CD4-positive, alpha-beta T cell treated with Interleukin-17A for 4 hours (primary cell): Measurements from ENCODE around the gene DMRT3.

ENCODE experiments used
- DNase-seq: peaks from one replicate; pipeline ENCODE4 v3.0.0-alpha.2; 2020; ENCODE audit warnings: mixed read lengths

DMRT3 gene, protein sequence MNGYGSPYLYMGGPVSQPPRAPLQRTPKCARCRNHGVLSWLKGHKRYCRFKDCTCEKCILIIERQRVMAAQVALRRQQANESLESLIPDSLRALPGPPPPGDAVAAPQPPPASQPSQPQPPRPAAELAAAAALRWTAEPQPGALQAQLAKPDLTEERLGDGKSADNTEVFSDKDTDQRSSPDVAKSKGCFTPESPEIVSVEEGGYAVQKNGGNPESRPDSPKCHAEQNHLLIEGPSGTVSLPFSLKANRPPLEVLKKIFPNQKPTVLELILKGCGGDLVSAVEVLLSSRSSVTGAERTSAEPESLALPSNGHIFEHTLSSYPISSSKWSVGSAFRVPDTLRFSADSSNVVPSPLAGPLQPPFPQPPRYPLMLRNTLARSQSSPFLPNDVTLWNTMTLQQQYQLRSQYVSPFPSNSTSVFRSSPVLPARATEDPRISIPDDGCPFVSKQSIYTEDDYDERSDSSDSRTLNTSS

DNA sequence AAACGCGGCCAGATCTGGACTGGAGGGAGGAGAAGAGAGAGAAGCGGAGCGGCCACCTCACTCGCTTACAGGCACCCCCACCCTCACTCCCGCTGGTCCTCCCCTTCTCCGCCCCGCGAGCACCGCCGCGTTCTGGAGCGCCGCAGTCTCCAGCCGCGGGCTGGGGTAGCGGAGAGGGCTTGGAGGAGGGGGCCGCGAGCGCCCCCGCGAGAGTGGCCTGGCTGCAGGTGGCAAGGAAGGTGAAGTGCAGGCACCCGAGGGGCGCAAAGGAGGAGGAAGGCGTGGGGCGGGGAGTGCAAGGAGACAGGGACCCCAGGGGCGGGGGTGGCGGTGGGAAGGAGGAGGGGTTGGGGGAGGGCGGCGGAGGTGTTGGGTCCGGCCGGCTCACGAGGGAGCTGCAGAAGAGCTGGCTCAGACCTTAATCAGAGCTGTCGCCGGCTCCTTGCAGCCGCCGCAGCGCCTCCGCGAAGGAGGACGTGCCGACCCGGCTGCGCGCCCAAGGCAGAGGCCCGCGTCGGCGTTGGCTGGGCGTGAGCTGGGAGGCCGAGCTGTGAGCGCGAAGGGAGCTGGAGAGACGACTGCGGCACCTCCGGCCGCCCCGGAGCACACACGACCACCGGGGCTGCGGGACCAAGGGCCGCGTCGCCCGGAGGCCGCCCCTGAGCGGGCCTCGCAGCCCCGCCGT is at the start of gene DMRT3:
TSS of gene DMRT3 (plus strand) at position 398 of the 685 bp plus-strand sequence. CDS start 347 bp downstream, outside the sequence.
- DNase-seq, result no peak

DNA sequence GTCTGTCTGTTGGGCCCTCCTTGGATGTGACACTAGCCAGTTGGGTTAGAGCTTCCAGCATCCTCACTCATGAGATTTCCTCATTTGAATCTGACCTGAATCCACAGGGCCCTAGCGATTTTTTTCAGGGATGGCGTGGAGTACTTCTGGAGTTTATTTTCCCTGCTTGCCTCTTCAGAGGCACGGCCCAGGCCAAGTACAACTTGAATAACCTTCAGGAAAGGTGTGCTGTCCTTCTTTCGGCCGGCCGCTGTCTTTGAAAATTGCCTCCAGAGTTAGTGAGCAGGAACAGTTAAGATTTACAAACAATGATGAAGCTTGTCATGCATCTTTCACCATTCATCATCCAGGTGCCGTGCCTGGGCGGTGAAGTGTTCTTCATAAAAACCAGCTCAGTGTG is 49.5 kb upstream of the DMRT3 start:
- DNase-seq, result no peak

DNA sequence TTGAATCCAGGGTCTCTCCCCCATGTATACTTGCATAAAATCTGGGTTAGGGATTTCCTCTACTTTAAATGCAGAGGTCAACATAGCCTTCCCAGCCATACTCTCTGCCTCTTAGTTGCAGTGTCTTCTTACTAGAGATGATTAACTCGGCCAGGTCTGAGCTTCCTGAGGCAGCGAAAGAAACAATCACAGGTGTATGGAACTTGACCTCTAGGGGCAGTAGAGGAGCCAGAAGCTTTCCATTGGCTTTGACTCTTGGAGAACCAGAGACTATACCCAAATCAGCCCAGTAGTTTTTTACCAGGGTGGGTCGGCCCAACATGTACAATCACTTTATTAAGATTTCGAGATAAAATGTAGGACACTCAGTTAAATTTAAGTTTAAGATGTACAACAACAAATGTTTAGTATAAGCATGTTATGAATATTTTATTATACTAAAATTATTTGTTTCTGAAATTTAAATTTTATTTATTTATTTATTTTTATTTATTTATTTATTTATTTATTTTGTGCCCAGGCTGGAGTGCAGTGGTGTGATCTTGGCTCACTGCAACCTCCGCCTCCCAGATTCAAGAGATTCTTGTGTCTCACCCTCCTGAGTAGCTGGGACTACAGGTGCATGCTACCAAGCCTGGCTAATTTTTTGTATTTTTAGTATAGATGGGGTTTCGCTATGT is 48.0 kb upstream of the DMRT3 start:
- no peak for DNase-seq

DNA sequence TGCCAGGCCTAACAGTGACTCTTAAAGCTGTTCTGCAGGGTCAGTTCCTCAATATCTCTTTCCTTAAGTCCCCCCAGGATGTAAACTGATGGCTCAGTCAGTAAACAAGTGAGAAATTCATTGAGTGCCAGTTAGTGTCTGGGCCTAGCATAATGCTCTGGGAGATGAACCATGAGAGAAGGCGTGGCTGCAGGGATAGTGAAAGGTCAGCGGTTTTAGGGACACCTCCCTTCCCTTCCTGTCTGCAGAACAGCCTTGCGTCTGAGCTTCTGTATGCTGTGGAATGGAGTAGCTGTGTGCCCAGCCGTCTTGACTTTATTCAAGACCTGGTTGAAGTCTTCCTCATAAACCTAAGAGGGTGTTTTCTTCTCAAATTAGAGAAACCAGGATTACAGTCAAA is 46.7 kb upstream of the DMRT3 start:
- no peak for DNase-seq

DNA sequence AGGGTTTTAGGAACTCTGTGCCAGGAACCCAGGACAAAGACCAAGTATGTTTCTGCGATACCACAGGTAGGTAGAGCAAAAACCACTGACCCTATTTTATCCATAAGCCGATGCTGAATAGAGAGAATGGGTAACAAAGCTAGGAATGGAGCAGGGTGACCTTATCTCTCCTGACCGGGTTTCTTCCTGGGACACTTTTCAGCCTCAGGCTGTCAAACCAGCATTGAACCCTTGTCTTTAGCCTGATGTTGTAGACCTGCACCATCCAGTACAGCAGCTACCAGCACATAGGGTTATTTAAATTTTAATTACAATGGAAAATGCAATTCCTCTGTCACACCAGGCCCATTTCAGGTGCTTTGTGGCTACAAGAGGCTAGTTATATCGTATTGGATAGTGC is 43.1 kb upstream of the DMRT3 start:
- no peak for DNase-seq

DNA sequence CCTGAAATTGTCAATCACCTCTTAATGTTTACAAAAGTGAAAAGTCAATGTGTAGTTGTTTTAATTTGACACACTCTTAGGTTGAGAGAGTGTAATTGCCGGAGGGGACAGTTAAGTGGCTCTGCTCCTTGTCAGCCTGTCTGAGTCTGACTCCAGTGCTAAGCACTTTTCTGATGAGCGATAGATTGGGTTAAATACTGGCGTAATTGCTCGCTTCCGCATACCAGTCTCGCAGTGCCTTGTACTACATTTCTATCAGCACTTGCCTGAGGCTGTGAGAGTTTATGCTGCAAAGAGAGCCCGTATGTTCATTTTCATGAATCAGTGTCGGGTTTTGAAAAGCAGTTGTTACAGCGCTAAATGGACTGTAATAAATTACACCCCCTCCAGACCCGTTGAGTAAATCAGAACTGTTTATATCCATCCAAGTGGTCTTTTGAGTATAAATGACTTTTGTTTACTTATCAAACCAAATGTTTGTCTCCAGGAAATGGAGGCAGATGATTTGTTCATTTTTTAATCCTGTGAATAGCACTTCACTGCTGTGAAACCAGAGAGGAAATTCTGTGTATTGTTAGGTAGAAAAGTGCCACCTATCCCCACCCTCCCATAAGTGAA is 41.0 kb upstream of the DMRT3 start:
- no peak for DNase-seq

DNA sequence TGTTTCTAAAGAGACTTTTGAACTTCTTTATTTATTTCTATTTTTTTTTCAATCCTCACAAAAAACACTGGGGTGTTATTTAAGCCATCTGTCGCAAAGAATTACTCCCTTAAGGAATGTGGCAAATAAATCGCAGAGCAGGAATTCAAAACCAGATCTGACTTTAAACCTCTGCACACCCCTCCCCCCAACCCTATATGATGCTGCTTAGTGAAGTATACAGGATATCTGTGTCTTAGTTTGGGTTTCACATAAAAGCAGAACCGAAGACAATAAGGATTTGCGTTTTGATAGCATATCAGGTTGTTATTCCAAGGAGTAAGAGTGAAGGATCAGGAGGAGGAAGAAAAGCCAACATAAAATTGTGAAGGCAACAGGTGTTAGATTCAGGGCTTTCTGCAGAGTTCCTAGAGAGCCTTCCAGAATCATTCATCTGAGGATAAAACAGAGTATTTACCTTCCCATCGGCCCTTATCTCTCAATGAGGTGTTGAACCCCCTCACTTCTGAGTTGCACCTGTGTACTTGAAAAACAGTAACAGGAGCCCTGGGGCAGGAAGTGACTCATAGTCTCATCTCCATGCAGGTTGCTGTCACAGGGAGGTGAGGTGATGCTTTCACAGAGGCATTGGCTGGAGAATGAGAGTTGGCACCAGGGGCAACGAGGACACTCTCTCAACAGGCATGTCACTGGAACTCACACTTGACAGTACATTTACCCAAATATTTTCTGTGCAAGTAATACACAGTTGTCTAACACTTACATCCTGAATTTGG is 33.5 kb upstream of the DMRT3 start:
- no peak for DNase-seq

DNA sequence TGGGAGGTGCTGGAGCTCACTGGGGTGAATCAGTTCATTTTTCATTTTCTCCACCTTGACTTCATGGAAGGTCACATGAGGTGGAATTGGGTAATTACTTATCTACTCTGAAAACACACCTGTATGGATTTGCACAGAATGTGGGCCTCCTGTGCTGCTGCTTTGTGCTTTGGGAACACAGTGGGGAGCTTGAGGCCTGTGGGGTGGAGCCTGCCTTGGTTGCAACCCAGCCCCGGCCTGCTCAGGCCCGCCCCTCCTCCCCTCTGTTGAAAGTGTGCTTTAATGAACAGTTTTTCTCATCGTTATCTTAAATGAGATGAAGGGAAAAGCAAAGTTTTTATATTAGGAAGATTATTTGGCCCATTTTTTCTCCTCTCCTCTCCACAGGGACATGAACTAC is 28.5 kb upstream of the DMRT3 start:
- DNase-seq, result no peak

DNA sequence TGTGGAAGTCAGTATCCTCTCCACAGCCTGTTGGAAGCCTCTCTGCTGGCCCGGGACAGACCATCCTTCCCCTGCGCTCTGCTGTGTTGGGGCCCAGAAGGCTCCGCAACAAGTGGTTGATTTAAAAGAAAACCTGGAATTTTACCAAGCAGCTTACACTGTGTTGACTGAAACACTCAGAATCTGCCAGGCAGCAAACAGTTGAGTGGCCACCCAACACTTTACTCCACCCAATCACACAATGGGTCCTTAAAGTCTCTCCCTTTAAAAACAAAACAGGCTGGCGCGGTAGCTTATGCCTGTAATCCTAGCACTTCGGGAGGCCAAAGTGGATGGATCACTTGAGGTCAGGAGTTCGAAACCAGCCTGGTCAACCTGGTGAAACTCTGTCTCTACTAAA is 28.0 kb upstream of the DMRT3 start:
- DNase-seq, result no peak

DNA sequence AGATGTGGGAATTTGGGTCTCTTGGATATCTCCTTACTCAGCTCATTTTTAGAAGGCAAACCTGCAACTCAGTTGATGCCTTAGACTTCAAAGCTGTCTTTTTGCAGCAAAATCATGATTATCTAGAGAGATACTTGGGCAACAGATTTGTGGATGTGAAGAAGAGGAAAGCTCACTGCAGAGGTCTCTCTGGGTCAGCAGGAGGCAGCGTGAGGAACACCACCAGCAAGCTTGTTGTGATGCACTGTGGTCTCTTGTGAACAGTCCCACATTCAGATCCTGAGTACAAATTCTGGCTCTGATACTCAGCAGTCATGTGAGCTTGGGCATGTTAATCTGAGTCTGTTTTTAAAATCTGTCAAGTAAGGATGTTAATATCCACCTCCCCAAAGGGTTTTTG is 26.3 kb upstream of the DMRT3 start:
- no peak for DNase-seq

DNA sequence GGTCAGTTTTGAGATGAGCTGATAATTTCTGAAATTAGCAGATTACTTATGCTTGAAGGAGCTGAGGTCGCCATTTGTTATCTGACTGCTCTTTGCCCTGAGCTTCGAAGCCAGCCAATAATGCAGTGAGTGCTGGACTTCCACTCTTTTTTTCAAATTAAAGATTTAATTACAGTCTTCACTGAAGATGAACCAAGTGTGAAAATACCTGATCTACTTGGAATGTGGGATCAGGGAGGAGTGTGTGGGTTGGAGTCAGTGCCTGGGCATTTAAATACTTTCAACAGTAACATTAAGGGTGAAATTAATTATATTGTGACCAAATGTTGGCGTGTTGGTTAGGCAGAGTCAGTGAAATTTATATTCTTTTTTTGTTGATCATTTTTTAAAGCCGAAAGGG is 23.9 kb upstream of the DMRT3 start:
- DNase-seq, result no peak

DNA sequence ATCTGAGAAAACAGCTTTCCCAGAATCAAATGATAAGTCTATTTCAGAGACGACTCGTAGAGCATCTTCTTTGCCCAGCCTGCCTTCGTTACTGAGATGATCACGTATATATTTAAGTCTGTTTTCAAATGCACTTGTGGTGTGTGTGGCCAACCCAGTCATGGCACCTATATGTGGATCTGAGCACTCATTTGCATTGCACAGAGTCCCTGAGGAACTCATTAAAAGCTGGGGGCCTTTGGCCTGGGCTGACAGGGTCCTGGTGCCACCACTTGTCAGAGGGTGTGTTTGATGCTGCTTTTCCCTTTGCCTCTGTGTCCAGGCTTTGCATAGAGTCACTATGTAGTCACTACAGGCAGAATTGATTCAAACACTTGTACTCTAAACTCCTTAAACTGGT is 17.4 kb upstream of the DMRT3 start:
- DNase-seq, result no peak

DNA sequence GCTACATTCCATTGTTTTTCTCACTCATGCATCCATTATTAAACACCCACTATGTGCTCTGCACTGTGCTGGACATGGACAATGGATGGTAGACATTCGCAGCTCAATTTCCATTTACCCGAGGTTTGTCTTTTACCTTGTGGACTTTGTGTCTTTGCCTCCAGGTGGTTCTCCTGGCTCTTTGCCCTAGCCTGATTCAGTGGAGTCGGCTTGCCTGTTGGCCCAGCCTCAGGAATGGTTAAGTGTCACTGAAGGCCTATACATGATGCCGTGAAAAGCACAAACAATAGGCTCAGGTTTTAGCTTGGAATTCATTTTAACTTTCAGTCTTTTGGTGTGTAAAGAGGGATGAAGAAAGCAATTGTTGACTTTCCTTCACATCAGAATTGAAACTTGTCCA is 16.5 kb upstream of the DMRT3 start:
- DNase-seq, result no peak

DNA sequence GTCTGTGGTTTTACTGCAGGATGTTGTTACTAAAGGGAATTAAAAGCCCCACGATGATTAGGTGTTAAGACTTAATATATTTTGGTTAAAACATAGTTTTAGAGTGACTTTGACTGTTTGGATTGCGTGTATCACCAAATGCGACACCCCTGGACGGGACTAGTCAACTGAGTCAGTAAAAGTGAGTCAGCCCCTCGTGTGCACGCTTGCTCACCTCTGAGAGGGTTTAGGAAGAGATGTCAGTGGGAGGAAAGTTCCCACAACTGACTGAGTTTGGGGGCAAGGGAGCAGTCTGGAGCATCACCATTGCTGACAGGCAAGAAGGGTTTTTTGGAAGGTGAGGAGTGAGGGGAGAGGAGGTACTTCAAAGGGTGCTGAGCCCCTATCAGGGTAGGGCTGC is 14.4 kb upstream of the DMRT3 start:
- no peak for DNase-seq

DNA sequence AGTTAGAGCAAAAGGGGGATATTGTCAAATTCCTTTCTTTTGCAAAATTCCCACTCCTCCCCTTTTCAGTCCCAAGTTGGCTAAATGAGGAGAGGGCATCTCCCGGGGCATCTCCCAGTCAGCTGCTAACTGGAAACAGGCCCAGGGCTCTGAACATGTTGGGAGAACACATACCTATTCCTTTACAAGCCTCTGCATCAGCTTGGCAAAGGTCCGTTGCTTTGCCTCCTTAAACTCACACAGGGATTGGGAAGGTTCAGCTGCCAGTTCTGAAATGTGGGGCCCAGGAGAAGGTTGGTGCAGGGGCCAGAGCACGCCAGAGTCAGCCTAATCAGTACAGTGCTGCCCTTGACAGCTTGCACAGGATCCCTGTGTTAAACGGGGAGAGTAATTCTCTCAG is 11.0 kb upstream of the DMRT3 start:
- DNase-seq, result no peak

DNA sequence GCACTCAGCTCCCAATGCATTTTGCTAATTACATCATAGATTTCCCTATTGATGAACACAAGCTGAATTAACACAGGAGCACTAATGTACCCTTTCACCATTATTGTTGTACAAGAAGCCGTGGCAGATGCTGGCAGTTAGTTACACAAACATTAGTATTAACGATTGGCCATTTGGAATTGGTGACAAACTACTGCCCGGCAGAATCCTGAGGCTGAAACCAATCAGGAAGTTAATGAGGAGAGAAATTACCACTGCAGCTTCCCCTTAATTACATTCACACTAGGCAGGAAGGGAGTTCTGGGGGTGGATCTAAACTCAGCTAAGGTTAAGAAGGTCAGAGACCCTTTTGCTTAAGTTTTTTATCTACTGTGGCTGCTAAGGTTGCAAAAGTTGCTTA is 9.6 kb upstream of the DMRT3 start:
- no peak for DNase-seq

DNA sequence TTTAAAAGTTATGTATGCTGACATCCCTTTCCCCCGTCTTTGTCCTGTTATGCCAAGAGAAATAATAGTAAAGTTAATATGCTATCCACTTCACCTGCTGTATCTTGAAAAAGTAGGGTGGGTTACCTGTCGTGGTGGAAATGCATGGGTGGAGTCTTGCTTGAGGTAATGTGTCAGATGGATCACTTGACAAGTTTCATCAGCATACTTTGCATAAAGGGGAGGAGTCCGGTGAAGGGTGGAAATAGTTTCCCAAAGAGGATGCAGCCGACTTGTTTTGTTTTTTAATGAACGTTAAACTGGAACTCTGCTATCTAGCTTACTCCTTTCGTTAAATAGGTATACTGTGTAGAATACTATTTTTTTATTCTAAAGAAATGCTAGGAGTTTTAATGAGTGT is 9.0 kb upstream of the DMRT3 start:
- no peak for DNase-seq

DNA sequence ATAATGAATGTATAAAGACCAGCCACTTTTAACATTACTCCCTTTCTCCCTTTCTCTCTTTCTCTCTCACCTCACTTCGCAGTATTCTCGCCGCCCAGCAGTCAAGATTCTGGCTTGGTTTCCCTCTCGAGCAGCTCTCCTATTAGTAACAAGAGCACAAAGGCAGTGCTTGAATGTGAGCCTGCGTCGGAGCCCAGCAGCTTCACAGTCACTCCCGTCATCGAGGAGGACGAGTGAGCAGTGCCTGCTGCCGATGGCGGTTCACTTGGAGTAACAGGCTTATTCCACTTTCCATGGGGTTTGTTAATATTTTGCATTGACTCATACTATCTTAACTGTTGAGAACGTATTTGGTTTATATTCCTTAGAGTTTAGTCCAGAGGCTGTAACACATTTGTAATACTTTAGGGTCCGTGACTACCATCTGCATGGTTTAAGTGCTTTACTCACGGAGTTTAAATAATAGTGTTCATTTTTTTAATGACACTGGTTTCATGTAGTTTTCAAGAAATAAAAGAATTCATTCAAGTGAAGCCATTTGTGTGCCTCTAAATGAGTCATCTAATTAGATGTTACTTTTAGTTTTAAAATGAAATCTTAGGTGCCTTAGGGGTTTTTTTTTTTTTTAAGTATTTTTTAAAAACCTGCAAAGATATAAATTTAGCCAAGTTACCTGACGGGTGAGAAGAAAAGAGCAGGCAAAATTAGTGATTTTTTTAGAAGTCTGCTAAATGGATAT is 8.4 kb upstream of the DMRT3 start:
- DNase-seq, result no peak

DNA sequence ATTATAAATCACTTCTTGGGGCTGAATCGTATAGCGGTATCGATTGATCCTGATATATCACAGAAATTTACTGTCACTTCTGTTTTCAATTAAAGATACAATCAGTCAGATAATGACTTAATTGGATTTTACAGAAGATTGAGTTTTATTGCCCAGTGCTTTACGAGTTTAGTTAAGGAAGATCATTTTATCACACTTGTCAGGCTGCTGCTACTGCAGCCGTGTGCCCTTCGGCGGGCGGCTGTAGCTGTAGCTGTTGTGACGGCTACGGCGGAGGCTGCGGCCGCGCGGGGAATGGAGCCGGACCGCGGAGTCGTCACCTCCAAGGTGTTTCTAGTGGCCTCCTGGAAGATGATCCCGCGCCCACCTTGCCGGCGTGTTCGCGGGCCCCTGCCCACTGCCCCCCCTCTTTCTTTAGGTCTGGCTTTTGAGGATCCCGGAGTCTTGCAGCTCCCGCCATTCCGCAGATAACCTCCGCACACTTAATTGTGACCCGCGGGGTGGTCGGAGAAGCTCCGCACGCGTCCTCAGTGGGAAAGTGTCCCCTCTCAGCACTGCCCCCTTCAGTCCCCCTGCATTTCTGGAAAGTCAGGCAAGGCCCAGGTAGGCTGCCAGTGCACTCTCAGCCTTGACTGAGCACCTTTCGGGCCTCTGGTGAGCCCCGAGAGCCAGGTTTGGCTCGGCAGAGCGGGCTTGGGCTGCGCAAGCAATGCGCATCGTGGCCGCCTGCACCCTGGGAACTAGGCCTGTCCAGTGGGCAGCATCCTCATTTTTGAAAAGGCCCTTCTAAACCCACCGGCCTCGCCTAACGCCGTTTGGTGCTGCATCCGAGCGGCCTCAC is 6.9 kb upstream of the DMRT3 start:
- DNase-seq, result no peak

DNA sequence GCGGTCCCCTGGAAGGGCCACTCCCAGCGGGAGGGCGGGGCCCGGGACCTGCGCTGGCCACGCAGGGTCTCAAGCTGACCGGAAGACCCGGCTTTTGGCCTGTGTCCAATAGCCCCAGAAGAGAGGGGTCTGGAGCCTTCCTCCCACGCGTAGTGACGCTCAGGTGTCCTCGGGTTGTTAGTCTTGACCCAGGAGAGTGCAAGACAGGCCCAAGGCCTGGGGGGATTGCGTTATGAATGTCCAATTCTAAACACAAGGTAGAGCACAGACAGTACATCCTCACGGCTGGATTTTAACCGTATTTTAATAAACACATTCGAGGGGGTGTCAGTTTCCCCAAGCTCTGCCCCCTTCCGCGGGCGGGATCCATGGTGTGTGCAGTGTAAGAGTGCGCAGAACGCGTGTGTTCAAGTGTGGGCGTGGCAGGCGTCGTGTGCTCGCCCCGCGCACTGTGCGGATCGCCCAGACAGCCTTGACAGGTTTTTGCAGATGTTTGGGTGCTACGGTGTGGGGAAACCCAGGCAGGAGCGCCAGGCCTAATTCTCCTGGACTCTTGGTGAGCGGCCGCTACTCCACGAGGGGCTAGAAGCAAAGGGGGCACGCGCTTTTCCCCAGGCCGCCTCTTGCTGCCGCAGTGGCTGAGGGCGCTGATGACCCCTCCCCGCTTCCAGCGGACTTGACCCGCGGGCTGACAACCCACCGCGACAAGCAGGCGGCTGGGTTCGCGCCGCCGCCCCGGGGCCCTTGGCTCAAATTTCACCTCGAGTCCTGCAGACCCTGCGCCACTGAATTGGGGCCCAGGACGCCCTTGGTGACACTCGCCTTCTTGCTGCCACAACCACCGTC is 6.1 kb upstream of the DMRT3 start:
- DNase-seq, result no peak
